Measurements from ENCODE around the gene KDM3A.

Gene KDM3A

DNA sequence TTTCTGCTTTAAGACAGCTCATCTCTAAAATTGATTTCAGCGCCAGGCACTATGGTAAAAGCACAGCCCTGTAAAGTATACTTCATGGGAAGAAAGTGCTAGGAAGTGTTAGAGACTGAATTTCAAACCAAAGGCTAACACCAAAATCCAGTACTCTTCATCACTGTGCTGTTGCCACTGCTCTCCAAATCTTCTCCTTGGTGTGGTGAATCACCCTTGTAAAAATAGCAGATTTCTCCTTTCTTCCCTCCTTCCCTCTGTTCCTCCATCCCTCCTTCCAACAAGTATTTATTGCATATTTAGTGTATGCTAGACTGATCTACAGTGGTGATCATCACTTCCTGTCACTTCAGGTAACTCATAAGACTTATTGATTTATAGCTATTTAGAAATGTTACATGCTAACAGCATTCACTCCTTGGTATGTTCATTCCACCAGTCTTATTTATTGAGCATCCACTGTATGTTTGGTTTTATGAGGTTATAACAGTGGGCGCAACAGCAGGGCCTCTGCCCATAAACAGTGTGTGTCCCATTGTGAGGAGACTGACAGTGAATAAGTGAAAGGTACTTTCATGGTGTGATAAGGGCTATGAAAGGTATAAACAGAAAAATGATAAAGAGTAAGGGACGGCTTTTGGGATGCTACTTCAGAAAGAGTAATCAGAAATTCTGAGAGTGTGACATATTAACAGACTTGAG, 20.0 kb downstream of the KDM3A start:
- H3K4me1 ChIP-seq (ENCODE audit: control insufficient read depth, insufficient read depth, low read length), result no peaks in the 10 kb centered on the region
- no peak overlapping the region for H3K4me3 ChIP-seq (ENCODE audit: low read depth, low read length)
- H3K9me3 ChIP-seq (ENCODE audit: control insufficient read depth, insufficient read depth, low read length), result no peaks in the 10 kb centered on the region
- H3K9ac ChIP-seq (ENCODE audit: low read depth, low read length), result no peak overlapping the region
- no peaks in the 10 kb centered on the region for H3K36me3 ChIP-seq (ENCODE audit: control insufficient read depth, insufficient read depth, low read length)
- H3K27me3 ChIP-seq (ENCODE audit: control insufficient read depth, insufficient read depth, low read length), result no peaks in the 10 kb centered on the region

DNA sequence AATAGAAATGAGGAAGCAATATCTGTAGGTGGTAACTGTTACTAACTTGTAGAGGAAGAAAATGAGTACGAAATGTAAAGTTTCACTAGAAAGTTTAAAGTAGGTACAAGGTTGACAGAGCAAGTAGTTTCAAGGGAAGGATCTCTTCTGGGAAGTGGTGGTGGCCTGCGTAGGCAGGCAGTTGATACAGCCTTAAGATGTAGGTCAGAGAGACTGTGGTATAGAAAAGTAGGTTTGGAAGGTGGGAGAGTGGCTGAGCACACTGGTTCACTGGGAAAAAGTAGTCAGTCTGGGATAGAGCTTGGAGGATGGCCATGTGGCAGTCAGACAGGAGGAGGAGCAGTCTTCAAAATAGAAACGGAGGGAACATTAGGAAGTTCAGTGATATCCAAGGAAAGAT, 23.5 kb downstream of the KDM3A start:
- Histone ChIP-seq H3K36me3 (ENCODE audit: control insufficient read depth, insufficient read depth, low read length) (no peaks in the 10 kb centered on the region), H3K27me3 (ENCODE audit: control insufficient read depth, insufficient read depth, low read length) (no peaks in the 10 kb centered on the region), H3K9me3 (ENCODE audit: control insufficient read depth, insufficient read depth, low read length) (no peaks in the 10 kb centered on the region), H3K9ac (ENCODE audit: low read depth, low read length) (no peak overlapping the region), H3K4me1 (ENCODE audit: control insufficient read depth, insufficient read depth, low read length) (no peaks in the 10 kb centered on the region), H3K4me3 (ENCODE audit: low read depth, low read length) (no peak overlapping the region)

DNA sequence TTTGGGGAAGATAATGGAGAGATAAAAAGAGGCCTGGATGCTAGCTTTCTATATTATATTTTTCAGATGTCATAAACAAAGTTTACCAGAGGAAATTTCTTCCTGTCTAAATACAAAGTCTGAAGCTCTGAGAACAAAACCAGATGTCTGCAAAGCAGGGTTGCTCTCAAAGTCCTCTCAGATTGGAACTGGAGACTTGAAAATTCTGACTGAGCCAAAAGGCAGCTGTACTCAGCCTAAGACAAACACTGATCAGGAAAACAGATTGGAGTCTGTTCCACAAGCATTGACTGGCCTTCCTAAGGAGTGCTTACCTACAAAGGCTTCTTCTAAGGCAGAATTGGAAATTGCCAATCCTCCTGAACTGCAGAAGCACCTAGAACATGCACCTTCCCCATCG, 25.1 kb downstream of the KDM3A start:
- no peaks in the 10 kb centered on the region for H3K9me3 ChIP-seq (ENCODE audit: control insufficient read depth, insufficient read depth, low read length)
- no peak overlapping the region for H3K9ac ChIP-seq (ENCODE audit: low read depth, low read length)
- H3K36me3 ChIP-seq (ENCODE audit: control insufficient read depth, insufficient read depth, low read length), result no peaks in the 10 kb centered on the region
- H3K4me3 ChIP-seq (ENCODE audit: low read depth, low read length), result no peak overlapping the region
- H3K27me3 ChIP-seq (ENCODE audit: control insufficient read depth, insufficient read depth, low read length), result no peaks in the 10 kb centered on the region
- H3K4me1 ChIP-seq (ENCODE audit: control insufficient read depth, insufficient read depth, low read length), result no peaks in the 10 kb centered on the region

DNA sequence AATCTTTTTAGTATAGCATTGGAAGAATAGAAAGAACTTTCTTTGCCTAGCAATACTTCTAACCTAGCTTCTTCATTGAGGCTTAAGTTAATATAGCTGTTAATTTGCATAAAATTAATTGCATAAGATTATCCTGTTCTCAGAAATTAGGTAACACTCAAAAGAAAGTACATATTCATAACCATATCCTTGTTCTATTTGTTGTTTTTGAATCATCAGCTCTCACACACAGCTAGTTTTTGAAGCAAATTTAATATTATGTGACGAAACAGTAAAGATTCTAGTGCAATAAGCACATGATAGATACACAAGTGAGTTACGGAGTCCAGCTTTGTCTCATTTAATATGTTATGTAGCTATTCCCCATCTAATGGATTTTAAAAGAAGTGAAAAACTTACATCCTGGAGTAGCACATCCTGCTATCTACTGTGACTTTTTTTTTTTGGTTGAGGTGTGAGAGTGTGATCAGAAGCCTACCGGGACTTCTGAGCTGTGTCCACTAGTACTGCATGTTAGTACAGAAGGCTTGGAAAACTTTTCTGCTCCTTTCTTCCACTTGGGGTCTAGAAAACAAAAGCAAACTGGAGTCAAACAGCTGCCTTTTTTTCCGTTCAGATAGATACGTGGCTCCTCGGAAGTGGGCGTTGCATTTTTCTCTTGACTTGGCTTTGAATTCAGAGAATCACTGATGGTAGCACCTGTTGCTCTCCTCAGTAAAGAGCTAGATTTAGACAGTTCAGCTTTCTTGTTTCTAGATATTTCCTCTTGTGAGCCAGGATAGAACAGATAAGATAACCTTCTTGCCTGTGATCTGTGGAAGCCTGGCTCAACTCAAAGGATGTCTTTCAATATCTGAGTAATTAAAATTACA, 27.2 kb downstream of the KDM3A start:
- H3K4me3 ChIP-seq (ENCODE audit: low read depth, low read length), result no peak overlapping the region
- no peaks in the 10 kb centered on the region for H3K9me3 ChIP-seq (ENCODE audit: control insufficient read depth, insufficient read depth, low read length)
- no peaks in the 10 kb centered on the region for H3K4me1 ChIP-seq (ENCODE audit: control insufficient read depth, insufficient read depth, low read length)
- H3K27me3 ChIP-seq (ENCODE audit: control insufficient read depth, insufficient read depth, low read length), result no peaks in the 10 kb centered on the region
- H3K36me3 ChIP-seq (ENCODE audit: control insufficient read depth, insufficient read depth, low read length), result no peaks in the 10 kb centered on the region
- H3K9ac ChIP-seq (ENCODE audit: low read depth, low read length), result no peak overlapping the region

DNA sequence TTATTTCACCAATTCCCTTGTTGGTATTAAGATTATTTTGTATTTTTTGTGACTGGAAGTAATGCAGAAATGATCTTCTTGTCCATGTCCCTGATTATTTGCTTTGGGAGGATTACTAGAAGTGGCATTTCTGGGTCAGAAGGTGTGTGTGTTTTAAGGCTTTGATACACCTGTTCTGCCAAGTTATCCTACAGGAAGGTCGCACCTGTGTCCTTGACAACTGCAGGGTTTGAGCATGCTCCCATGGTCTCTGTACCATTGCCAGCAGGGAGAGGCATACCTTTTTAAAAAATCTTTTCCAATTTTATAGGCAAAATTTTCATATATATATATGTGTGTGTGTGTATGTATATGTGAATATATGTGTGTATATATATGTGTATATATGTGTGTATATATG, 29.7 kb downstream of the KDM3A start:
- Histone ChIP-seq H3K9me3 (ENCODE audit: control insufficient read depth, insufficient read depth, low read length) (no peaks in the 10 kb centered on the region), H3K36me3 (ENCODE audit: control insufficient read depth, insufficient read depth, low read length) (no peaks in the 10 kb centered on the region), H3K4me1 (ENCODE audit: control insufficient read depth, insufficient read depth, low read length) (no peaks in the 10 kb centered on the region), H3K9ac (ENCODE audit: low read depth, low read length) (no peak overlapping the region), H3K4me3 (ENCODE audit: low read depth, low read length) (no peak overlapping the region), H3K27me3 (ENCODE audit: control insufficient read depth, insufficient read depth, low read length) (no peaks in the 10 kb centered on the region)

DNA sequence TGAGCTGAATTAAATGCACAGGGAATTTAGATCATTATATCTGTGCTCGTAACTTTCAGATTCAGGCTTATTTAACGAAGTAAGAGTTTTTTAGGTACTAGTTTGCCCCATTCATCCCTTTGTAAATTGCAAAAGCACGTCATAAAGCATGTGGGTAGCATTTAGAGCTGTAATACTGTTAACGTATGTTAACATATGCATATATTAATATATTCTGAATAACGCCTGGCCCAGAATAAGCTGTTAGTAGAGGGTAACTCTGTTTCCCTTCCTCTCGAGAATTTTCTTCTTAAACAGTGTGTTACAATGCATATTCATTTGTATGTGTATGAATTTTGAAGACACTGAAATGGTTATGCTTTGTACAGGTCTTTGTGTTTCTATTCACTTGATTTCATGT, 30.5 kb downstream of the KDM3A start:
- Histone ChIP-seq H3K4me1 (ENCODE audit: control insufficient read depth, insufficient read depth, low read length) (no peaks in the 10 kb centered on the region), H3K9ac (ENCODE audit: low read depth, low read length) (no peak overlapping the region), H3K9me3 (ENCODE audit: control insufficient read depth, insufficient read depth, low read length) (no peaks in the 10 kb centered on the region), H3K27me3 (ENCODE audit: control insufficient read depth, insufficient read depth, low read length) (no peaks in the 10 kb centered on the region), H3K36me3 (ENCODE audit: control insufficient read depth, insufficient read depth, low read length) (no peaks in the 10 kb centered on the region), H3K4me3 (ENCODE audit: low read depth, low read length) (no peak overlapping the region)

DNA sequence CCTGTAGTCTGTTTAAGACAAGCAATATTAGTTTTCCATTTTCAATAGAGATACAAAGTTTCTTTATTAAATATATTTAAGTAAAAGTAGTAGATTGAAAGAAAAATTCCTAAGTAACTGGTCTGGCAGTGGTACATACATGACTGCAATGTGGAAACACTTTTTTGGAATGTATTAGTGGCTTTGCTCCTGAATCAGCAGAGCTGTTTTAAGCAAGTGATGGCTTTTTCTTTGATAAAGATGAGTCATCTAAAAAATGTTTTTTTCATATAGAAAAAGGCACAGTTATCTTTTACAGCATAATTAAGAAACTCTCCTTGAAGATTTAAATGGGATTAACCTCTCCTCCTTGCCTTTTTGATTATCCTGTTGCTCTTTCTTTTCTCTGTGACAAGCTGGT, 34.9 kb downstream of the KDM3A start:
- Histone ChIP-seq H3K36me3 (ENCODE audit: control insufficient read depth, insufficient read depth, low read length) (no peaks in the 10 kb centered on the region), H3K27me3 (ENCODE audit: control insufficient read depth, insufficient read depth, low read length) (no peaks in the 10 kb centered on the region), H3K4me3 (ENCODE audit: low read depth, low read length) (no peak overlapping the region), H3K9me3 (ENCODE audit: control insufficient read depth, insufficient read depth, low read length) (no peaks in the 10 kb centered on the region), H3K4me1 (ENCODE audit: control insufficient read depth, insufficient read depth, low read length) (no peaks in the 10 kb centered on the region), H3K9ac (ENCODE audit: low read depth, low read length) (no peak overlapping the region)

DNA sequence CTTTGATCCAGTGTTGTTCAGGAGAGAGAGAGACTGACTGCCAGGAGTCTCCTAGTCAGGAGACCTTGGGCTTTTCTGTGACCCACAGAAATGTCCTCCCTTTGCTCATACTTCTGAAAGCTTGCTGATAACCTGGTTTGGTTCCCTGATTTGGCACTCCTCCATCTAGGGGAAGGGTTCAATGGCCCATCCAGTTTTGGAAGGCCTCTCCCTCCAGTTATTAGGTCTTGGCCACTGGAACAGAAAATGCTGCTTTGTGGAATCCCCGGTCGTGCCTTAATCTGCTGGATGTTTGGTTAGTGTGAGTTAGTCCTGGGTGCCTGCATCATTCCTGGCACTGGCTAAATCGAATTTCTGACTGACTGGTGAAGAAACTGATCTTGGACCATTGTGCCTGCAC, 35.7 kb downstream of the KDM3A start:
- H3K4me3 ChIP-seq (ENCODE audit: low read depth, low read length), result no peak overlapping the region
- no peaks in the 10 kb centered on the region for H3K9me3 ChIP-seq (ENCODE audit: control insufficient read depth, insufficient read depth, low read length)
- no peaks in the 10 kb centered on the region for H3K27me3 ChIP-seq (ENCODE audit: control insufficient read depth, insufficient read depth, low read length)
- no peaks in the 10 kb centered on the region for H3K4me1 ChIP-seq (ENCODE audit: control insufficient read depth, insufficient read depth, low read length)
- H3K36me3 ChIP-seq (ENCODE audit: control insufficient read depth, insufficient read depth, low read length), result no peaks in the 10 kb centered on the region
- H3K9ac ChIP-seq (ENCODE audit: low read depth, low read length), result no peak overlapping the region

DNA sequence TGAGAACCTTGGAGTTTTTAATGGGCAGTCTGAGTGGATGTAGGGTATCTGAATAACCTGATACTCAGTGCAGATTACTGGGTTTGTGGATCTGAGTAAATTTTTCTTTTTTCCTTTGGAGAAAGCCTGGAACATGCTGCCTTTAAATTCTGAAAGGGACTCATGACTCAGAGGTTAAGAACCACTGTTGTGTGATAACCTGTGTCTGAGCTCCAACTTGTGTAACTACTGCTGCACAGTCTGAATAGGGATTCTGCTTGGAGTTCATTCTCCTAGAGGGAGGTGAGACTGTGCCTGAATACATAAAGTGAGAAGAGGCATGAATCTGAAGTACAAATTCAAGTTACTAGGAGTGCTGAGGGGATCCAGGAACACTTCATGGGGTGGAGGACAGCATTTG, 36.2 kb downstream of the KDM3A start:
- no peaks in the 10 kb centered on the region for H3K9me3 ChIP-seq (ENCODE audit: control insufficient read depth, insufficient read depth, low read length)
- no peaks in the 10 kb centered on the region for H3K4me1 ChIP-seq (ENCODE audit: control insufficient read depth, insufficient read depth, low read length)
- H3K9ac ChIP-seq (ENCODE audit: low read depth, low read length), result no peak overlapping the region
- no peak overlapping the region for H3K4me3 ChIP-seq (ENCODE audit: low read depth, low read length)
- H3K36me3 ChIP-seq (ENCODE audit: control insufficient read depth, insufficient read depth, low read length), result peaks cover 4% of the 10 kb centered on the region
- no peaks in the 10 kb centered on the region for H3K27me3 ChIP-seq (ENCODE audit: control insufficient read depth, insufficient read depth, low read length)

DNA sequence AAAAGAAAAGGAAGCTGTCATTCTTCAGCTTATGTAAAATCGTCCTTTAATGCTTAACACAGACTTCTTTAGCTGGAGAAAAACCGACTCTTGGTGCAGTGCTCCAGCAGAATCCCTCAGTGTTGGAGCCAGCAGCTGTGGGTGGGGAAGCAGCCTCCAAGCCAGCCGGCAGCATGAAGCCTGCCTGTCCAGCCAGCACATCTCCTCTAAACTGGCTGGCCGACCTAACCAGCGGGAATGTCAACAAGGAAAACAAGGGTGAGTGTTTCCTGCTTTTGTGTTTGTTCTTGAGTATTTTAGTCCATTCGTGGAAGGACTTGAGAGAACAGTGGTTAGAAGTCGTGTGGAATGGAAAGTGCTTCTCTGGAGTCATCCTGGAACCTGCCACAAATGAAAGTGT, 38.9 kb downstream of the KDM3A start:
- Histone ChIP-seq H3K36me3 (ENCODE audit: control insufficient read depth, insufficient read depth, low read length) (peaks cover 15% of the 10 kb centered on the region), H3K4me3 (ENCODE audit: low read depth, low read length) (no peak overlapping the region), H3K9me3 (ENCODE audit: control insufficient read depth, insufficient read depth, low read length) (no peaks in the 10 kb centered on the region)

DNA sequence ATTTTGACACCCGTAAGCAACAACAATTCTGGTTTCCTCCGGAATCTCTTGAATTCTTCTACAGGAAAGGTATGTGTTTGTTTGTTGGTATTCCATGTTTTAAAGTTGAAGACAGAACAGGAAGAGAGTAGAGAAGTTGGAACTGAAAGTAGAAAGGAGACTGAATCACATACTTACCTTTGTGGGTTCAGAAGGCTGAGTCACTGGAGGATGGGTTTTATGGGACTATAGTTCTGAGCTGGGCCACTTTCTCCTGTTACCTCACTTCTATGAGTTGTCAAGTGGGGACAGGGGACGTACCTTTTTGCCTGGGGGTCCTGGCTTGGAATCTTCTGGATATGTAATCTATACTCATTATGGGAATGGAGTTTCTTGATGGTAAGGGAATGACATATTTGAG, 40.9 kb downstream of the KDM3A start:
- no peak overlapping the region for H3K9ac ChIP-seq (ENCODE audit: low read depth, low read length)
- H3K36me3 ChIP-seq (ENCODE audit: control insufficient read depth, insufficient read depth, low read length), result peaks cover 22% of the 10 kb centered on the region
- no peaks in the 10 kb centered on the region for H3K27me3 ChIP-seq (ENCODE audit: control insufficient read depth, insufficient read depth, low read length)
- no peaks in the 10 kb centered on the region for H3K9me3 ChIP-seq (ENCODE audit: control insufficient read depth, insufficient read depth, low read length)
- no peak overlapping the region for H3K4me3 ChIP-seq (ENCODE audit: low read depth, low read length)
- H3K4me1 ChIP-seq (ENCODE audit: control insufficient read depth, insufficient read depth, low read length), result no peaks in the 10 kb centered on the region

More for the DNA sequence above, 38.9 kb downstream of the KDM3A start:
- no peaks in the 10 kb centered on the region for H3K4me1 ChIP-seq (ENCODE audit: control insufficient read depth, insufficient read depth, low read length)
- no peak overlapping the region for H3K9ac ChIP-seq (ENCODE audit: low read depth, low read length)
- H3K27me3 ChIP-seq (ENCODE audit: control insufficient read depth, insufficient read depth, low read length), result no peaks in the 10 kb centered on the region

DNA sequence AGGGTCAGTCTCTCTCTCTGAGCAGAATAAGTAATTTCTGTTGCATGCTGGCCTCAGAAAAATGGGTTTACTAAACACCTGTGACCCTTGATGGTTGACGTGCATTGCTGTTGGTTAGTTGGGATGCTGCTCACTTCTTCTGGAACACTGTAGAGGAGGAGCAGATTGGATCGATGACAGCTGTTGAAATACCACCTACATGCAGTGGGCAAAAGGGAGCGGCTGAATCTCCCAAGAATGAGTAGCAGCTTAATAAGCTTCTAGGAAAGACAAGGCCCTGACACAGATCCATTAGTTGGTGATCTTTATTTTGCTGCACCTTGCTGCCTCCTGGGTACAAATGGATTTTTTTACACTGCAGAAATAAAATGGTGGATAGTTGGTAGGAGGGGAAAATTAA, 43.2 kb downstream of the KDM3A start:
- H3K9ac ChIP-seq (ENCODE audit: low read depth, low read length), result no peak overlapping the region
- H3K4me1 ChIP-seq (ENCODE audit: control insufficient read depth, insufficient read depth, low read length), result no peaks in the 10 kb centered on the region
- H3K4me3 ChIP-seq (ENCODE audit: low read depth, low read length), result no peak overlapping the region
- H3K36me3 ChIP-seq (ENCODE audit: control insufficient read depth, insufficient read depth, low read length), result peaks cover 22% of the 10 kb centered on the region
- no peaks in the 10 kb centered on the region for H3K27me3 ChIP-seq (ENCODE audit: control insufficient read depth, insufficient read depth, low read length)
- no peaks in the 10 kb centered on the region for H3K9me3 ChIP-seq (ENCODE audit: control insufficient read depth, insufficient read depth, low read length)
